Muscle layer of colon (tissue), 2 donors: ENCODE results near the gene MCOLN2.
"Not testable (repeated sequence)": the region's sequence is repeated elsewhere in the genome, so short reads cannot be mapped to it uniquely, and the experiment has no call there.

Experiments
- H3K27ac ChIP-seq: one replicate; pipeline ENCODE4 v1.7.0; 2013; ENCODE audit warnings: low read depth, mild to moderate bottlenecking, low read length, moderate library complexity
- H3K27me3 ChIP-seq, 2 donors: one replicate each; pipeline ENCODE4 v1.7.0; 2013; ENCODE audit warnings: low read length in 2 of 2, mild to moderate bottlenecking in 2 of 2; ENCODE audit not compliant: insufficient read depth in 2 of 2, control insufficient read depth in 1 of 2
- H3K36me3 ChIP-seq: one replicate; pipeline ENCODE4 v1.7.0; 2013; ENCODE audit warnings: mild to moderate bottlenecking, low read length; ENCODE audit not compliant: insufficient read depth
- H3K4me1 ChIP-seq: one replicate; pipeline ENCODE4 v1.7.0; 2013; ENCODE audit warnings: mild to moderate bottlenecking, low read length; ENCODE audit not compliant: insufficient read depth
- H3K4me3 ChIP-seq, 2 donors: one replicate each; pipeline ENCODE4 v1.7.0; 2013; ENCODE audit warnings: low read length in 2 of 2, low read depth in 1 of 2, mild to moderate bottlenecking in 1 of 2, moderate library complexity in 1 of 2
- H3K9ac ChIP-seq: one replicate; pipeline ENCODE4 v1.7.0; 2013; ENCODE audit warnings: low read length
- H3K9me3 ChIP-seq: one replicate; pipeline ENCODE4 v1.7.0; 2013; ENCODE audit warnings: mild to moderate bottlenecking, low read length
- donor health status: abdominal sarcoma.
- donor health status: Adenocarcinoma of cecum.

Gene MCOLN2

DNA sequence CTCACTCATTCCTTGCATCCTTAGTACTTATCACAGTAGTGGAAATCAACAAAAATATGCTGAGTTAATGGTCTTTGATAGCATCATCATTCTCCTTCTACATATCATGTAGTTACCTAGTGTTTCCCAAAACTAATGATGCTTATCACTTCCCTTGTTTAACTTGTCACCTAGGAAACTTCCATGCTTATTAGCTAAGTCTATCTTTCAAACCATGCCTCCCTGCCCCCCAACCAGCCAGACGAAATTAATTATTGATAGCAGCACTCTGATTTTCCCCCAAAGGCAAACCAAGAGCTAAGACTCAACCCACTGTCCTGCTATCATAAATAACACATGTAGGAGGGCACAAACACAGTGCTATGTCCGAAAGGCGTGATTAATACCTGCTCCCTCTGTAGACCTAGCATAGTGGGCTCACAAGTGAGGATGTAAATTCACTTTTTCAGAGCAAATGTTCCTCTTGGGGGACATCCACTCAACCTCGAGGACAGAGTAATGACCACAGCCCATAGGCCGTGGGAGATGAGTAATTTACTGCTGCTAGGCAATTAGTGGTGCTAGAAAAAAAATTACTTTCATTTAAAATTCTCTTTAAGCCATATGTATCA lies 78.1 kb downstream of the MCOLN2 start:
- H3K4me1 ChIP-seq = no peaks in the 10 kb centered on the region
- H3K27ac ChIP-seq = no peak overlapping the region
- H3K36me3 ChIP-seq = no peaks in the 10 kb centered on the region
- no peaks in the 10 kb centered on the region for H3K9me3 ChIP-seq
- H3K27me3 ChIP-seq = no peaks in the 10 kb centered on the region
- H3K9ac ChIP-seq = no peak overlapping the region
- no peak overlapping the region for H3K4me3 ChIP-seq

DNA sequence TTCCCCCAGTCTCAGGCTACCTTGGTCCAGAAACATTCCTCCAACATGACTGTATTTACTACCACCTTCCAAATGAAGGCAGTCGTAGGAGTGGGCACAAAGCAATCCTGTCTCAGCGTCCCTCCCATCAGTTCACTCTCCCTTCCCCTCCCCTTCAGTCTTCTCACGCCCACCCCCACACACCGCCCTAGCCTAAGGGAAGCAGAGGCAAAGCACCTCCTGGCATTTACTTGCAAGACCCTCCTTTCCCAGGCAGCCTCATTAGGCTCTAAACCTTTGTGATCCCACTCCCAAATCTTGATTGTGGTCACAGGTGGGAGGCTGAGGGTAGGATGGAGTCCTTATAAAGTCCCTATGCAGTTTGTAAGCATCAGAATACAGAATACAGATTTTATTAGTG lies 80.0 kb downstream of the MCOLN2 start:
- no peaks in the 10 kb centered on the region for H3K36me3 ChIP-seq
- no peaks in the 10 kb centered on the region for H3K9me3 ChIP-seq
- H3K9ac ChIP-seq = no peak overlapping the region
- no peaks in the 10 kb centered on the region for H3K27me3 ChIP-seq
- H3K27ac ChIP-seq = no peak overlapping the region
- no peak overlapping the region for H3K4me3 ChIP-seq
- H3K4me1 ChIP-seq = no peaks in the 10 kb centered on the region

DNA sequence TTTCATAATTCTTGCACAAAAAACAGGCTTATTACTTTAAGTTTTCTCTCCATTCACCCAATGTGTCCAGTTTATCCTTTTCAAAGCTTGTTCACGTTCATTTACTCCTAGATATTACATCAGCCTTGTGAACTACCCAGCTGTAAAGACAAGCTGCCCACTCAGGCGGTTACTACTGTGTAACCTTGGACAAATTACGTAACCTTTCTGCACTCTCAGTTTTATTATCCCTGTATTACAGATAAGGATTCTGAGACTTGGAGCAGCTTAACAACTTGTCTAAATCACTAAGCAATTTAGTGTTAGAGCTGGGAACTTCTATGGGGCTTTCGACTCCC lies 83.4 kb downstream of the MCOLN2 start:
- Histone ChIP-seq H3K27ac (no peak overlapping the region), H3K27me3 (no peaks in the 10 kb centered on the region), H3K9ac (no peak overlapping the region), H3K9me3 (no peaks in the 10 kb centered on the region), H3K4me1 (no peaks in the 10 kb centered on the region), H3K4me3 (no peak overlapping the region), H3K36me3 (no peaks in the 10 kb centered on the region)

DNA sequence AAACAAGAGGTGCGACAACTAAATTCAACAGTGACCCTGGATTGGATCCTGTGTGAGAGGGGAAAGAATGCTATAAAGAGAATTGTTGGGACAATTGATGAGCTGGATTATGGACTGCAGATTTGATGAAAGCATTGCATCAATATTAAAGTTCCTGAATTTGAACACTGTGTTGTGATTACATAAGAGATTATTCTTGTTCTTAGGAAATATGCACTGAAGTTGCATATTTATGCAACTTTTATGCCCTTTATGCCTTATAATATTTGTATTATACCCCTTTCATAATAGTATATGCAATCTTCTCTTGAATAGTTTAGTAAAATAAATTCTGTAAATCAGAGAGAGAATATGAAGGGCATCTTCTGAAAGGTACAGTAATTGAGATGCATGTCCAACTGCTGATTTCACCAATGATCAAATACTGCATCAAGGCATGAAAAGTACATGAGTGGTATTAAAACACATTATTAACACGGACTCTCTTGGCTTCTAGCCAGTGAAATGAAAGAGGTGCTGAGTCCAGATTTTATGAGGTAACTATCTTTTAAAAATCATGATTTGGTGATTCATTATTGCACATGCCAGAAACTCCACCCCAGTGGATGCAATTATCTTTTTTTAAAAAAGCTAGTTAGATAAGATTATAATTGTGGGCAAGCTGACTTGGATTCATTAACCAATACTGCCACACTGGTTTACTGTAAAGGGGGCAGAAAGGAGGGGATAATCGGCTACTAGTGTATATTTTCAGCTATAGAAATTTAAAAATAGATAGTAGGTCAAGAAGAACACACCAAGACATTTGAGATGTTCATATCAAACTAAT lies 84.0 kb downstream of the MCOLN2 start:
- no peak overlapping the region for H3K4me3 ChIP-seq
- no peaks in the 10 kb centered on the region for H3K9me3 ChIP-seq
- H3K36me3 ChIP-seq = no peaks in the 10 kb centered on the region
- H3K27me3 ChIP-seq = no peaks in the 10 kb centered on the region
- H3K27ac ChIP-seq = no peak overlapping the region
- H3K9ac ChIP-seq = no peak overlapping the region
- no peaks in the 10 kb centered on the region for H3K4me1 ChIP-seq

DNA sequence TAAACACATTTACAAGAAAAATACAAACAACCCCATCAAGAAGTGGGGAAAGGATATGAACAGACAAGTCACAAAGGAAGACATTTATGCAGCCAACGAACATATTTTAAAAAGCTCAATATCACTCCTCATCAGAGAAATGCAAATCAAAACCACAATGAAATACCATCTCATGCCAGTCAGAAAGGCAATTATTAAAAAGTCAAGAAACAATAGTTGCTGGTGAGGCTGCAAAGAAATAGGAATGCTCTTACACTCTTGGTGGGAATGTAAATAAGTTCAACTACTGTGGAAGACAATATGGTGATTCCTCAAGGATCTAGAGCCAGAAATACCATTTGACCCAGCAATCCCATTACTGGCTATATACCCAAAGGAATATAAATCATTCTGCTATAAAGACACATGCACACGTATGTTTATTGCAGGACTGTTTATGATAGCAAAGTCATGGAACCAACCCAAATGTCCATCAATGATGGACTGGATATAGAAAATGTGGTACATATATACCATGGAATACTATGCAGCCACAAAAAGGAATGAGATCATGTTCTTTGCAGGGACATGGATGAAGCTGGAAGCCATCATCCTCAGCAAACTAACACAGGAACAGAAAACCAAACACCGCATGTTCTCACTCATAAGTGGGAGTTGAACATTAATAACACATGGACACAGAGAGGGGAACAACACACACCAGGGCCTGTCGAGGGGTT lies 88.0 kb downstream of the MCOLN2 start:
- H3K27me3 ChIP-seq, H3K36me3 ChIP-seq, H3K27ac ChIP-seq, H3K4me3 ChIP-seq, H3K4me1 ChIP-seq, H3K9ac ChIP-seq, H3K9me3 ChIP-seq: not testable (repeated sequence)

DNA sequence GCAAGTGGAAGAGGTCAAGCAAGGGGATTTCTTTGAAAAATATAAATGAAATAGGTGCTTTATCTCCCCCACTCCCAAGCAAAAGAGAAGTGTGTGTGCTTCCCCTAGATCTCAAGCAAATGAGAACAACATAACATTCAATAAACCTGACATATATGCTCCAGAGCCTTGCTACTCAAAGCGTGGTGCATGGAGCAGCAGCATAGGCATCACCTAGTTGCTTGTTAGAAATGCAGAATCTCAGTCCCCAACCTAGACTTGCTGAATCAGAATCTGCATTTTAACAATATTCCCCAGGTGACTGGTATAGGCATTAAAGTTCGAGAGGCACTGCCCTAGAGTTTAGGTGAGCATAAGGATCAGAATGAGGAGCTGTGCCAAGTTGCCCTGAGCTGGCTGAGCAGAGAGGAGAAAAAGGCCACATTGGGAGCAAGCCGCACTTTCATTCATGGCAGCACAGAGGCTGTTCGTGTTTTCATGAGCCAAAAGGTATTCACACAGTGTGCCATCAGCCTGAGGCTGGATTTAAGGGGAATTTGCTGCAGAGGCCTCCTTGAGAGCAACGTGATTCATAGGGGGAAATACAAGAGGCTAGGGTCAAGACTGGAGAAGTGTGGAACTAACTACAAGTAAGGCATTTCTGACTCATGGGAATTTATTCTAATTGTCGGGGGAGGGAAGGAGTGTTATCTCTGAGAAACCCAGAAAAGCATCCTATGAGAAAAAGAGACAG lies 89.7 kb downstream of the MCOLN2 start:
- Histone ChIP-seq H3K9me3 (no peaks in the 10 kb centered on the region), H3K4me3 (no peak overlapping the region), H3K27ac (no peak overlapping the region), H3K9ac (no peak overlapping the region), H3K27me3 (no peaks in the 10 kb centered on the region), H3K36me3 (no peaks in the 10 kb centered on the region), H3K4me1 (no peaks in the 10 kb centered on the region)

DNA sequence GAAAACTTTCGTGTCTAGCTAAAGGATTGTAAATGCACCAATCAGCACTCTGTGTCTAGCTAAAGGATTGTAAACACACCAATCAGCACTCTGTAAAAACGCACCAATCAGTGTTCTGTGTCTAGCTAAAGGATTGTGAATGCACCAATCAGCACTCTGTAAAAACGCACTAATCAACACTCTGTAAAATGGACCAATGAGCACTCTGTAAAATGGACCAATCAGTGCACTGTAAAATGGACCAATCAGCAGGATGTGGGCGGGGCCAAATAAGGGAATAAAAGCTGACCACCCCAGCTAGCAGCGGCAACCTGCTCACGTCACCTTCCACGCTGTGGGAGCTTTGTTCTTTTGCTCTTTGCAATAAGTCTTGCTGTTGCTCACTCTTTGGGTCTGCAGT lies 94.2 kb downstream of the MCOLN2 start:
- H3K27ac ChIP-seq, H3K9ac ChIP-seq, H3K4me1 ChIP-seq, H3K27me3 ChIP-seq, H3K36me3 ChIP-seq, H3K4me3 ChIP-seq, H3K9me3 ChIP-seq: not testable (repeated sequence)

DNA sequence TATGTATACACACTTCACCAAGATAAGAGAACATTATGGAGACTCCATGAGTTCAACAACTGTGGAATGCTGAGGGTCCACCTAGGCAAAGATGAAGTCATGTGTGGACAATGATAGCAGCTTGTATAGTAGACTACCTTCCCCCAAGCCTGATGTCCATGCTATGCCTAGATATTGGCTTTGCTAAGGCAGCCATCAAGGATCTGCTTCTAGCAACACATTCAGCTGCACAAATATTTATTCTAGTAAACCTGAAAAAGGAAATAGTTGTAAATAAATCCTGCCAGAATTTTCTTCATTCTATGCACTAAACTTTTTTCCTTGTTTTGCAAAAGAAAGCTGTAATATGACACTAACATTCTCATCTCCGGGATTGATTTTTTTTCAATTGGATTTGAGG lies 96.9 kb downstream of the MCOLN2 start:
- Histone ChIP-seq H3K27ac (no peak overlapping the region), H3K9me3 (no peaks in the 10 kb centered on the region), H3K4me1 (no peaks in the 10 kb centered on the region), H3K4me3 (no peak overlapping the region), H3K27me3 (no peaks in the 10 kb centered on the region), H3K36me3 (no peaks in the 10 kb centered on the region), H3K9ac (no peak overlapping the region)

DNA sequence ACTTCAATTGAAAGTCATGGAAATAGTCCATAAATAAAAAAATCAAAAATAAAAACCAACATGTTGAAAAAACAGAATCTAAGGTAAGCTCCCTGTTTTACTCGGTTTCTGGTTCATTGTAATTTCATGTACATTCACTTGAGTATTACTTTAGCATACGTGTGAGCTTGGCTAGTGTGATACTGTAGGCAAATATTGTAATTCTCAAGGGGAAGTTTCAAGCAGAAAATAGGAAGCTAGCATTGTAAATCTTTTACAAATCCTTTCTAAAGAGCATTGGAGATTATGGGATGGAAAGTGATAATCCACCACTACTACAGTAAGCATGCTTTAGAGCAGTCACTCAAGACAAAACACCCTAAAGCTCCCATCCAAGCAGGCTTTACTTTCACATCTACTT lies 100.6 kb downstream of the MCOLN2 start:
- H3K4me1 ChIP-seq = no peaks in the 10 kb centered on the region
- H3K36me3 ChIP-seq = no peaks in the 10 kb centered on the region
- no peak overlapping the region for H3K4me3 ChIP-seq
- H3K9ac ChIP-seq = no peak overlapping the region
- no peaks in the 10 kb centered on the region for H3K9me3 ChIP-seq
- peaks cover 10 to 16% of the 10 kb centered on the region in 2 donors for H3K27me3 ChIP-seq
- no peak overlapping the region for H3K27ac ChIP-seq

DNA sequence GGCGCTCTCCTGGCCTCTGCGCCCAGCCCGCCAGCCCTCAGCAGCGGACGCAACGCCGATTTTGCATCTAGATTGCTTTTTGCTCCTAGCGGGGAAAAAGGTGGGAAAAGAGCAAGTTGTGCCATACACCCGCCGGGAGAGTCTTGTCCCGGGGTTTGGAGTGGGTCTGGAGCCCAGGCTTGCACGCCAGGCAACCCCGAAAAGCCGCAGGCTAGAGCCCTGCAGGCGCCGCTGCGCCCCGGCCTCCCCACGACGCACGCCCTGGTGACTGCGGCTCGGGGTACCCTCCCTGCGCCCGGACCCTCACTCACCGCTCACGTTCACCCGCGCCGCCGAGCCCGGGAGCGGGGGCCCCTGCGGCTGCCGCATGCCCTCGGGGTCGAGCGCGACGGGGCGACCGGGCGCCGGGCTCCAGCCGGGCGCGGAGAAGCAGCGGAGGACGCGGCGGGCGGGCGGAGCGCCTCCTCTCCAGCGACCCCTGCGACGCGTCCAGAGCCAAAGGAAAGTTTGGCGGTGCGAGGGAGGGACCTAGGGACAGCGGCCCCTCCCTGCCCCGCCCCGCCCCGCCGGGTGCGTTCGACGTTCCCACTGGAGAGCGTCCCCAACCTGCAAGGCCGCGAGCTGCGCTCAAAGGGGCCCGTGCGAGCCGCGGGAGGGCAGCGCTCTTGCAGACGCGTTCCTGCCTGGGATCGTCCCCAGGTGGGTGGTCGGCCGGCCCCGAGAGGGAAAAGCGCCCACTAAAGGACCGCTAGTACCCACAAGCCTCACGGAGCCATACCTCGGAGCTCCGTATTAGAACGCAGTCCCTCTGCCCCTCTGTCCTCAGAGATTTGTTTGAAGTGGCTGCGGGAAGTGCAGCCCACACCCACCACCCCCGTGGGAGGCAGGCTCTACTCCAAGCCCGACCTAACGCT lies 104.0 kb downstream of the MCOLN2 start, which contains the start of gene LPAR3:
TSS of gene LPAR3 (minus strand) at position 502 of the 914 bp plus-strand sequence. CDS start 27,086 bp downstream, outside the sequence.
- Histone ChIP-seq H3K4me1 (no peaks in the 10 kb centered on the region), H3K27ac (no peak within 1 kb of the TSS), H3K4me3 (no peak within 1 kb of the TSS), H3K27me3 (peaks cover 10 to 16% of the 10 kb centered on the region in 2 donors), H3K36me3 (no peaks in the 10 kb centered on the region), H3K9ac (no peak within 1 kb of the TSS), H3K9me3 (no peaks in the 10 kb centered on the region)
